ENCODE measurements around the gene PPM1G.

The PPM1G gene, protein sequence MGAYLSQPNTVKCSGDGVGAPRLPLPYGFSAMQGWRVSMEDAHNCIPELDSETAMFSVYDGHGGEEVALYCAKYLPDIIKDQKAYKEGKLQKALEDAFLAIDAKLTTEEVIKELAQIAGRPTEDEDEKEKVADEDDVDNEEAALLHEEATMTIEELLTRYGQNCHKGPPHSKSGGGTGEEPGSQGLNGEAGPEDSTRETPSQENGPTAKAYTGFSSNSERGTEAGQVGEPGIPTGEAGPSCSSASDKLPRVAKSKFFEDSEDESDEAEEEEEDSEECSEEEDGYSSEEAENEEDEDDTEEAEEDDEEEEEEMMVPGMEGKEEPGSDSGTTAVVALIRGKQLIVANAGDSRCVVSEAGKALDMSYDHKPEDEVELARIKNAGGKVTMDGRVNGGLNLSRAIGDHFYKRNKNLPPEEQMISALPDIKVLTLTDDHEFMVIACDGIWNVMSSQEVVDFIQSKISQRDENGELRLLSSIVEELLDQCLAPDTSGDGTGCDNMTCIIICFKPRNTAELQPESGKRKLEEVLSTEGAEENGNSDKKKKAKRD

DNA sequence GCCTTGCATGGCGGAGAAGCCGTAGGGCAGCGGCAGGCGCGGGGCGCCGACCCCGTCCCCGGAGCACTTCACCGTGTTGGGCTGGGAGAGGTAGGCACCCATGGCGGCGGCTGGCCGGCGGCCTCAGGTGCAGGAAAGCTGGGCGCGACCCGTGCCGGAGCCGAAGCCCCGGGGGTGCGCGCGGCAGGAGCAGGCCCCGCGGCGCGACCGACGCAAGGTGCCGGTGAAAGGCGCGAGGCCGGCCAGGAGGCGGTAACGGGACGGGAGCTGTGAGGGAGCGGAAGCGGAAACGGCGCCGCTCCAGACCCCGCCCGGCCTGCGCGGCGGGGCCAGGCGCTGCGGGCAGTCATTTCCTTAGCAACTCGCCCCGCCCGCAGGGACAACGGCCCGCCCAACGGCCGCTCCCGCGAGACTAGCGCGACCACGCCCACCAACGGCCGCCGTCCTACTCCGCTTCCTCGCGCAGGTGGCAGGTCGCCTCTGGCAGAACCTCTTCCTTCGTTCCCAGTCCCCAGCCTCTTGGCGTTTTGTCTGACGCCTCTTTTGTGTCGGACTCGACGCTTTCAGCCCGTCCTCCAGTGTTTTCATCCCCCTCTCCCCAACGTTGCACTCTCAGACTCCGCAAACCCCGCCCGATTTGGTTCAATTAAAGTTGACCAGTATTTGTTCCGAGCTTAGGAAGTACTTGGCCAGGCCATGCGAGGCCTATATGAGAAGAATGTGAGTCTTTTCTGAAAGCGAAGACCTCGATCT is at the start of gene PPM1G:
Gene PPM1G, minus strand, starts transcription at position 271 of the 753 bp plus-strand sequence. Its CDS starts 169 bp downstream, at position 102.
- no peak for TF ChIP-seq ZNF274 (IDR thresholded peaks at IDR 0.05; ENCODE audit: low read depth, low read length)
- peak within 1 kb of the TSS; percentile 90 for H3K4me3 ChIP-seq (ENCODE audit: low read length)

DNA sequence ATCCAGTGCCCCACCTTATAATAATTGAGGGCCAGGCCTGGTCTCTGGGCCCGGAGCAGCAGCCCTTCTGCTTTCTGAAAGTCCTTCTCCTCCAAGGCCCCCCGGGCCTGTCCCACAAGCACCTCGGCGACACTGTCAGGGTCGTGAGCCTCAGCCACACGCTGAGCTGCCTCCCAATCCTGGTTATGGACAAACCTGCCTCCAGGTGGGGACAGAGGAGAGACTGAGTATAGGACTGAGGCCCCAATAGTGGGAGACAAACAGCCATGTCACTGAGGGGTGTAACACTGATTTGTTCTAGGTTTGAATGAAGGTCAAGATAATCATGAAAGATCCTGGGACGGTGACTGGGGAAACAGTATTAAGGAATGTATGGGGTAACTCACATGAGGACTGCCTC is 44.6 kb upstream of the PPM1G start:
- no peak for TF ChIP-seq ZNF274 (IDR thresholded peaks at IDR 0.05; ENCODE audit: low read depth, low read length)
- H3K4me3 ChIP-seq (ENCODE audit: low read length), result no peak overlapping the region

DNA sequence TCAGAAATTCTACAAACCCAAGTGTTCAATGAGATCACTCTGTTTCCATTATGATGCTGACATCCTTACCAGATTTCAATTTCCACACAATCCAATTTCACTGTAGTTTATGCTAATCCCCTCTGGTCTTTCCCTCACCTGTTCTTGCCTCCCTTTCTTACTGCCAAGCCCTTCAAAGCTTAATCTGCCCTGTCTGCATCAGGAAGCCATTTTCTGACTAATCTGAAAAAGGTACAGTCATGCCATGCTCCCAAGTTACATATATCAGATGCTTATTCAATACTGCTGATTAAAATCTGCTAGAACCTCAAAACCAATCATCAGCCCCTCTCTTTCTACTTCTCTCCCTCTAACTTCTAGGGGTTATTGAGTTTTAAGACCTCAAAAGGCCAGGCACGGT is 41.7 kb upstream of the PPM1G start:
- H3K4me3 ChIP-seq (ENCODE audit: low read length), result no peak overlapping the region
- TF ChIP-seq ZNF274 (IDR thresholded peaks at IDR 0.05; ENCODE audit: low read depth, low read length), result no peak

DNA sequence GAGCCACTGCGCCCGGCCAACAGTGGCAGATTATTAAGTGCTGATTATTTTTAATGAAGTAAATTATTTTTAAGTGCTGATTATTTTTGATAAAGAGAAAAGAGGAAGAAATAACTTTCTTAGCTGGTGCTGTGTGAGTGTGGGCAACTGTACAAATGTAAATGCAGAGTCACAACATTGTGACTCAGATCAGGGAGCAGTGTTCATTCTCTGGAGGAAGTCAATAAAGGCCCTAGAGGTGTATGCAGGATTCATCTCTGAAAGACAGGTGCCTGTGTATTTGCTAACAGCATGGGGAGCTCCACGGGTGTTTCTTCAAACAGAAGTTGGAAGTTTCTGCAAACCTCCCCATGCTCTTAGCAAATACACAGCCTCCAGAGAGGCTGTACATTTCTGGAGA is 39.0 kb upstream of the PPM1G start:
- TF ChIP-seq ZNF274 (IDR thresholded peaks at IDR 0.05; ENCODE audit: low read depth, low read length), result no peak
- no peak overlapping the region for H3K4me3 ChIP-seq (ENCODE audit: low read length)

DNA sequence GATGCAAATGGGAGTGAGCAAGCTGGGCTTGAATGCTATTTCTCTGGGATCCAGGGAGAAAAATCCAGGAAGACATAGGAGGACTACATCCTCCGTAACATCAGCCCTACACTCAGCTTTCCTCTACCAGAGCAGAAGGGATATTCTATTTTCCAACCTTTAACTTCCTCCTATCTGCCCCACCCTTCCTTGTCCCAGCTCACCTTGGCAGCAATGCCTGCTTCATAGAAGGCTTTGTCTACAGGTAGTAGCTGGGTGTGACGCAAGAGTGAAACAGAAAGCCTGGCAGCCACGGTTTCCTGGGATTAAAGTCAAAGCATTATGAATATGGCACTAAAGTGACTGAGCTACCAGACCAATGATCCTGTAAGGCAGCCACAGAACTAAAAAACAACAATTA is 36.7 kb upstream of the PPM1G start:
- no peak overlapping the region for H3K4me3 ChIP-seq (ENCODE audit: low read length)
- no peak for TF ChIP-seq ZNF274 (IDR thresholded peaks at IDR 0.05; ENCODE audit: low read depth, low read length)

DNA sequence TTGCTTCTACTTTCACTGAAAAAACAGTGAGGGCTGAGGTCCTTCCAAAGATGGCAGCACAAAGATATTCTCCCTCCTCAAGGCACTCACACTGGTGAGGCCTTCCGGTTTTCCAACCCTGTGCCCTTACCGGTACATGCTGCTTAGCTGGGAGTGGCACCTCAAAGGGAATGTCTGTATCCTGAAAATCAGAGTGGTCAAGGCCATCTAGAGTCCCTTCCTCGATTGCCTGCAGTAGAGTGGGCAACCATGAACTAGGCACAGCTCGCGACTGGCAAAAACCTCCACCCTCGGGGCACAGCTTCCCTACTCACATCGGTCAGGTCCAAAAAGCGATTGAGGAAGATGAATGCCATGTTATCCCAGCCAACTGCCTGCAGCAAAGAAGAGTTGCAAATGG is 36.2 kb upstream of the PPM1G start:
- no peak for TF ChIP-seq ZNF274 (IDR thresholded peaks at IDR 0.05; ENCODE audit: low read depth, low read length)
- H3K4me3 ChIP-seq (ENCODE audit: low read length), result no peak overlapping the region

DNA sequence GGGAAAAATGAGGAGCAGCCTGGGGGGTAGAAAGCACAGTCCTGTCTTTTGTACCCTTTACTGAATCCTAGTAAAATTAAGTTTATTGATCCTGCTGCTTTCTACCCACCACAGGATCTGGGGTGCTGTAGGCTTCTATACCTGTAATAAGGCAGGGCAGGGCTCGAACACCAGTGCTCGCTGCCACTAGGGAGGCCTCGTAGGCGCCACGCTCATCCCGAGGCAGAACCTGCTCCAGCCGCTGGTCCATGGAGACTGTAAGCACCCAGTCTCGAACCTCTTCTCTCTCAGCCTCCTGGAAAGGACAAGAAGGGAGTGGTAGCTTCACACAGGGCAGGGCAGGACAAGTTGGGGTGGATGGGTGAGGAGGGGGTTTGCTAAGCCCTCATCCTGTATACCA is 35.8 kb upstream of the PPM1G start:
- no peak for TF ChIP-seq ZNF274 (IDR thresholded peaks at IDR 0.05; ENCODE audit: low read depth, low read length)
- no peak overlapping the region for H3K4me3 ChIP-seq (ENCODE audit: low read length)

DNA sequence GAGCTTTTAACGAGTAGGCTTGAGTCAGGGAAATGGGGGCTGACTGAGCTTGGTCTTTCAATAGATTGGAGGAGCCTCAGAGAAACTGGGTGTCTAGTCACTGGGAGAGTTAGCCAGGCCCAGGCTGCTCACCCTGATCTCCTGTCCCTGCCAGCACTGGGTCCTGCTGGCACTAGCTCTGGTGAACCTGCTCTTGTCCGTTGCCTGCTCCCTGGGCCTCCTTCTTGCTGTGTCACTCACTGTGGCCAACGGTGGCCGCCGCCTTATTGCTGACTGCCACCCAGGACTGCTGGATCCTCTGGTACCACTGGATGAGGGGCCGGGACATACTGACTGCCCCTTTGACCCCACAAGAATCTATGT is 33.5 kb upstream of the PPM1G start:
- no peak for TF ChIP-seq ZNF274 (IDR thresholded peaks at IDR 0.05; ENCODE audit: low read depth, low read length)
- no peak overlapping the region for H3K4me3 ChIP-seq (ENCODE audit: low read length)

DNA sequence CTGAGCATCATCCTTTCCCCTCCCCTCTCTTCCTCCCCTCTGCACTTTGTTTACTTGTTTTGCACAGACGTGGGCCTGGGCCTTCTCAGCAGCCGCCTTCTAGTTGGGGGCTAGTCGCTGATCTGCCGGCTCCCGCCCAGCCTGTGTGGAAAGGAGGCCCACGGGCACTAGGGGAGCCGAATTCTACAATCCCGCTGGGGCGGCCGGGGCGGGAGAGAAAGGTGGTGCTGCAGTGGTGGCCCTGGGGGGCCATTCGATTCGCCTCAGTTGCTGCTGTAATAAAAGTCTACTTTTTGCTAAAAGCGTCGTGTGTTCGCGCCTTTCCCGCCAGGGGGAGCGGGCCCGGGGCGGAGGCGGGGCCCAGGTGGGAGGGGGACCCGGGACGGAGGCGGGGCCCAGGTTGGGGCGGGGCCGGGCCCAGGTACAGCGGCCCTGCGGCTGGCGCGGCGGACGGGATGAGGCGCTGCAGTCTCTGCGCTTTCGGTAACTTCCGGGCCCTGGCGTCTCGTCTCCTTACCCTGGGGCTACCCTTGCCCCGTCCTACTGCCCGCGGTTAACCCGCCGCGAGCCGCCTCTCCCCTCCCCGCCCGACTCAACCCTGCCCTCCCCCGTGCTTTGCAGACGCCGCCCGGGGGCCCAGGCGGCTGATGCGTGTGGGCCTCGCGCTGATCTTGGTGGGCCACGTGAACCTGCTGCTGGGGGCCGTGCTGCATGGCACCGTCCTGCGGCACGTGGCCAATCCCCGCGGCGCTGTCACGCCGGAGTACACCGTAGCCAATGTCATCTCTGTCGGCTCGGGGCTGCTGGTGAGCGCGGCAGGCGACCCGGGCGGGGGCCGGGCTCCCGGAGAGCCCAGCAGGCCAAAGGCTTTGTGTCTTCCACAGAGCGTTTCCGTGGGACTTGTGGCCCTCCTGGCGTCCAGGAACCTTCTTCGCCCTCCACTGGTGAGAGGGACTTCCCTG is 32.8 kb upstream of the PPM1G start, which contains the start of gene KRTCAP3:
Gene KRTCAP3, plus strand, starts transcription at position 424 of the 962 bp plus-strand sequence. Its CDS starts 32 bp downstream, at position 456.
- TF ChIP-seq ZNF274 (IDR thresholded peaks at IDR 0.05; ENCODE audit: low read depth, low read length), result no peak
- H3K4me3 ChIP-seq (ENCODE audit: low read length), result no peak within 1 kb of the TSS

DNA sequence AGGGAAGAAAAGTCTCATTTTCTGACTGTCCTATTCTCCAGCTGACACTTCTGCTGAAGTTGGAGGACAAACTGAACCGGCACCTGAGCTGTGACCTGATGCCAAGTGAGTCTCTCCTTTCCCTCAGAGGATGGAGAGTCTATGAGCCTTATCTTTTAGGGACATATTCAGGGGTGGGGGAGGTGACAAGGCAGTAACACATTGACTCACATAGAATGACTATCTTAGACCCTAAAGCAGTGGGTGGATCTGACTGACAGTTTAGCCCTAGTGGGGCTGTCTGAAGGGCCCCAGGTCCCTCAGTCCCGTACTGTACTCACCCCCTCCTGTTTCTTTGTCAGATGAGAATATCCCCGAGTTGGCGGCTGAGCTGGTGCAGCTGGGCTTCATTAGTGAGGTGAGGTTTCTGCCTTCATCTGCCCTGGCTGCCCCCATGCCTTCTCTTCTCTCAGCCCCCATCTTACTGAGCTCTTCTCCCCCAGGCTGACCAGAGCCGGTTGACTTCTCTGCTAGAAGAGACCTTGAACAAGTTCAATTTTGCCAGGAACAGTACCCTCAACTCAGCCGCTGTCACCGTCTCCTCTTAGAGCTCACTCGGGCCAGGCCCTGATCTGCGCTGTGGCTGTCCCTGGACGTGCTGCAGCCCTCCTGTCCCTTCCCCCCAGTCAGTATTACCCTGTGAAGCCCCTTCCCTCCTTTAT is 32.0 kb upstream of the PPM1G start:
- no peak overlapping the region for H3K4me3 ChIP-seq (ENCODE audit: low read length)
- no peak for TF ChIP-seq ZNF274 (IDR thresholded peaks at IDR 0.05; ENCODE audit: low read depth, low read length)

DNA sequence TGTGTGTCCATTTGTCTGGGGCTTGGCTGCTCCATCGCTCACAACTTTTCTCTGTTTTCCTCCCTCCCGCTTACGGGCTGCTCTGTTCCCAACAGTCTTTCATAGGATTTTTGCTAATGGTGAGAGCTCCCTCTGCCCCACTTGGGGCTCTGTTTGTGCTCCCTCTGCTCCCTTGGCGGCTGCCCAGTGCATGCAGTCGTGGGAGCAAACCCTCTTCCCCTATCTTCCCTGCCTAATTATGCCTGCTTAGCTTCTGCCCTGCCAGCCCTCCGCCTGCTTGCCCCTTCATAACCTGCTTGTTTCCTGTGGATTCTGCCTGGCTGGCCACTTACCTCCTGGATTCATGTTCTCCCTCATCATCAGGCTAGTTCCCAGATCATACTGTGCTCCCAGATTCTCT is 26.2 kb upstream of the PPM1G start:
- H3K4me3 ChIP-seq (ENCODE audit: low read length), result no peak overlapping the region
- no peak for TF ChIP-seq ZNF274 (IDR thresholded peaks at IDR 0.05; ENCODE audit: low read depth, low read length)

DNA sequence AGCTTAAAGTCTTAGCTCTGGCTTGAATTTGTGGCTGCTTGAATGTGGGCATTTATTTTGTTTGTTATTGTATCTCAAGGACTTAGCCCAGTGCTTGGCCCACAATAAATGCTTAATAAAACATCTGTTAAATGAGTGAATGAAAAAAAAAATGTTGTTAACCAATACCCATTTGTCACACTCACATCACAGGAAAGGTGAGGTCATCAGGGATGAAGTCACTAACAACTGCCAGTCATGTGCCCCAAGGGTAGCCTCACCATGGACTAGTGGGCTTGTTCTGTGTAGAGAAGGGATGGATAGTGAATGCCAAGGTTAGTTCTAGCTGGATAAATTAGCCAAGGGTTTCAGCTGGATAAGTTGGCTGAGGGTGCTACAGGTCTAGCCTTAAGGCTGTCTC is 22.0 kb upstream of the PPM1G start:
- H3K4me3 ChIP-seq (ENCODE audit: low read length), result no peak overlapping the region
- no peak for TF ChIP-seq ZNF274 (IDR thresholded peaks at IDR 0.05; ENCODE audit: low read depth, low read length)

DNA sequence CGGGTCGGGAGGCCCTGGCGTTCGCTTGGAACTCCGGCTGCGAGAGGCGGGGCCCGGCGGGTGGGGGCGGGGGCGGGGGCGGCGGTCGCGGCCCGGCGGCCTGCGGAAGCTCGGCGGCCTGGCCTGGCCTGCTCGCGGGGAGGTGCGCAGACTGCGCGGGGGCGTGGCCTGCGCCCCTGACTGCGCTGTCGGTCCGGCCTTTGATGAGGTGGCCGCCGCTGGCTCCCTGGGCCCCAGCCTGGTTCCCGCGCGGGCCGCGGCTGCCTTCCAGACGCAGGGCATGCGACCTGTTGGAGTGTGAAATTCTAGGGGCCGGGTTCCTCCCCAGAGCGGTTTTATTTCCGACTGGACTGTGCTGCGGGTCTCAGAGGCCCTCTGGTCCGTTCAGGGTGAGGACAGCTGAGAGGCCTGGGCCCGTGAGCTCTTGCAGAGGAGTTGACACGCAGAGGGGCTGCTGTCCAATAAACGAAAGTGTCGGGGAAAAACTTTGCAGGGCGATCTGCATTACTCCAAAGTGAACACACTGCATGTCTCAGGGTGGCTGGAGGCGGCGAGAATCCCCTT is 19.7 kb upstream of the PPM1G start:
- TF ChIP-seq ZNF274 (IDR thresholded peaks at IDR 0.05; ENCODE audit: low read depth, low read length), result no peak
- H3K4me3 ChIP-seq (ENCODE audit: low read length), result peak overlapping the region; percentile 98
